Neural cell (in vitro differentiated cells): Measurements from ENCODE around the gene ZNF474. TPM values are rescaled to one million over a fixed set of nuclear protein-coding genes. Genes with fewer than 3 reads are reported as not detected.

Experiments used
- H2AFZ ChIP-seq: fragments of 200-600, 300-800 bp; sonication (generic), shearing (Covaris generic); 2 replicates; pipeline ENCODE4 v1.6.0; 2014; ENCODE audit warnings: low read depth, mild to moderate bottlenecking, antibody characterized with exemption, low read length, moderate library complexity
- H3F3A ChIP-seq: fragments of 200-600 bp; shearing (Covaris generic); 2 replicates; pipeline ENCODE4 v1.6.1; 2016; ENCODE audit warnings: mild to moderate bottlenecking, moderate library complexity, mixed read lengths, antibody characterized with exemption, low read length; ENCODE audit not compliant: insufficient read depth, poor library complexity, severe bottlenecking
- H3K27ac ChIP-seq: fragments of 200-600, 300-800 bp; sonication (generic), shearing (Covaris generic); 2 replicates; pipeline ENCODE4 v1.5.1; 2014; ENCODE audit warnings: mild to moderate bottlenecking, low read length, moderate library complexity
- H3K27me3 ChIP-seq: fragments of 300-800, 200-600 bp; sonication (generic), shearing (Covaris generic); 2 replicates; pipeline ENCODE4 v1.6.0; 2014; ENCODE audit warnings: mild to moderate bottlenecking, low read depth, low read length, moderate library complexity; ENCODE audit not compliant: insufficient read depth
- H3K36me3 ChIP-seq: fragments of 300-800, 200-600 bp; sonication (generic), shearing (Covaris generic); 2 replicates; pipeline ENCODE4 v1.5.1; 2014; ENCODE audit warnings: mild to moderate bottlenecking, antibody characterized with exemption, low read length, moderate library complexity; ENCODE audit not compliant: insufficient read depth
- H3K4me2 ChIP-seq: fragments of 300-800, 200-600 bp; sonication (generic), shearing (Covaris generic); 2 replicates; pipeline ENCODE4 v1.6.0; 2014; ENCODE audit warnings: mild to moderate bottlenecking, low read length
- H3K4me3 ChIP-seq: fragments of 300-800, 200-600 bp; sonication (generic), shearing (Covaris generic); 2 replicates; pipeline ENCODE4 v1.5.1; 2014; ENCODE audit warnings: mild to moderate bottlenecking, low read length, moderate library complexity
- H3K79me2 ChIP-seq: fragments of 200-600 bp; shearing (Covaris generic); replicated peaks from 2 replicates; pipeline ENCODE4 v1.6.0; 2014; ENCODE audit warnings: mild to moderate bottlenecking, low read length, moderate library complexity; ENCODE audit not compliant: insufficient read depth
- H3K9ac ChIP-seq: fragments of 300-800, 200-600 bp; sonication (generic), shearing (Covaris generic); 2 replicates; pipeline ENCODE4 v1.6.1; 2016; ENCODE audit warnings: mild to moderate bottlenecking, low read length, mixed read lengths
- H3K9me2 ChIP-seq: fragments of 200-600 bp; shearing (Covaris generic); 2 replicates; pipeline ENCODE4 v1.6.1; 2016; ENCODE audit warnings: mild to moderate bottlenecking, low read length, mixed read lengths; ENCODE audit not compliant: insufficient read depth
- H3K9me3 ChIP-seq: fragments of 200-600, 300-800 bp; sonication (generic), shearing (Covaris generic); 2 replicates; pipeline ENCODE4 v1.6.1; 2016; ENCODE audit warnings: mild to moderate bottlenecking, mixed run types, low read length, moderate library complexity, mixed read lengths
- H4K20me1 ChIP-seq: fragments of 200-600 bp; shearing (Covaris generic); 2 replicates; pipeline ENCODE4 v1.6.1; 2016; ENCODE audit warnings: mild to moderate bottlenecking, mixed run types; ENCODE audit not compliant: insufficient read depth
- EP300 ChIP-seq: fragments of 450-650 bp; conservative IDR thresholded peaks from 2 replicates; pipeline ENCODE4 v1.6.1; 2014; ENCODE audit warnings: antibody characterized with exemption, mild to moderate bottlenecking, moderate library complexity; ENCODE audit not compliant: poor library complexity, severe bottlenecking
- EZH2 ChIP-seq: fragments of 200-600, 300-800 bp; shearing (Covaris generic), sonication (generic); IDR thresholded peaks from 2 replicates; pipeline ENCODE4 v1.6.1; 2014; ENCODE audit warnings: antibody characterized with exemption, low read length, borderline replicate concordance, mild to moderate bottlenecking; ENCODE audit not compliant: insufficient read depth, poor library complexity, severe bottlenecking
- MXI1 ChIP-seq: fragments of 450-650 bp; conservative IDR thresholded peaks from 2 replicates; pipeline ENCODE4 v1.6.1; 2014; ENCODE audit warnings: antibody characterized with exemption, mild to moderate bottlenecking; ENCODE audit not compliant: poor library complexity, severe bottlenecking
- POLR2AphosphoS5 ChIP-seq: IDR thresholded peaks from 2 replicates; pipeline ENCODE4 v1.6.1; 2012
- RAD21 ChIP-seq: fragments of 450-650 bp; conservative IDR thresholded peaks from 2 replicates; pipeline ENCODE4 v1.6.1; 2014; ENCODE audit warnings: antibody characterized with exemption, mild to moderate bottlenecking, moderate library complexity
- SMC3 ChIP-seq: fragments of 450-650 bp; conservative IDR thresholded peaks from 2 replicates; pipeline ENCODE4 v1.6.1; 2014; ENCODE audit warnings: antibody characterized with exemption, mild to moderate bottlenecking, moderate library complexity; ENCODE audit not compliant: poor library complexity
- TAF1 ChIP-seq: IDR thresholded peaks from 2 replicates; pipeline ENCODE4 v1.6.1; 2012; ENCODE audit warnings: low read depth
- polyA plus RNA-seq: library from polyadenylated mRNA; depleted of rRNA; stranded (reverse); fragments of >200 nt; gene quantifications from 2 replicates; pipeline ENCODE4 v1.2.3, GENCODE V29; 2014
- TF ChIP-seq, protein P1 (sequence below): fragments of 450-650 bp; IDR thresholded peaks from 2 replicates; pipeline ENCODE4 v1.5.1; 2014; ENCODE audit warnings: antibody characterized with exemption, mild to moderate bottlenecking, moderate library complexity; ENCODE audit not compliant: poor library complexity, severe bottlenecking
- TF ChIP-seq, protein P2 (sequence below): IDR thresholded peaks from 2 replicates; pipeline ENCODE4 v1.6.1; 2012; ENCODE audit warnings: borderline replicate concordance

Gene ZNF474
- polyA plus RNA-seq, 1 donor from 2014 or later, result not detected

DNA sequence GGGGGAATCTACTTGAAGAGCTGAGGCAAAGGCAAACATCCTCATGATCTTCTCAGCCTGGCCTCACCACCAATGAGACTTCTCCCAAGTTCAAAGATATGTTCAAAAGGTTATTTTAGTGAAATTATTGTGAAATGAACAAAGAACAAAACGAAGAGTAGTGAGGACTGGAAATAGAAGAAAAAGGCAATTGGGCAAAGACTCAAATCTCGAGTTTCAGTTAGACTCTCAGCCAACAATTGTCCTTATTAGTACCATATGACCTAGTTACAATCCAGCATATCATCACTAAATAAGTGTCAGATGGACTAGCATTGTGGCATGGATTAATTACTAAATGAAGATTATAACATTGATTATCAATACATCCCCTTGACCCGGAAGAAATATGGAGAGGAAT, 9.0 kb downstream of the ZNF474 start:
- Histone ChIP-seq H3K4me3 (no peak overlapping the region), H3K9me3 (peaks cover 4% of the 10 kb centered on the region)
- TF ChIP-seq EZH2 (no peak), EP300 (no peak), POLR2AphosphoS5 (no peak), MXI1 (no peak), RAD21 (no peak), TAF1 (no peak), SMC3 (no peak)
- TF ChIP-seq, protein P1, sequence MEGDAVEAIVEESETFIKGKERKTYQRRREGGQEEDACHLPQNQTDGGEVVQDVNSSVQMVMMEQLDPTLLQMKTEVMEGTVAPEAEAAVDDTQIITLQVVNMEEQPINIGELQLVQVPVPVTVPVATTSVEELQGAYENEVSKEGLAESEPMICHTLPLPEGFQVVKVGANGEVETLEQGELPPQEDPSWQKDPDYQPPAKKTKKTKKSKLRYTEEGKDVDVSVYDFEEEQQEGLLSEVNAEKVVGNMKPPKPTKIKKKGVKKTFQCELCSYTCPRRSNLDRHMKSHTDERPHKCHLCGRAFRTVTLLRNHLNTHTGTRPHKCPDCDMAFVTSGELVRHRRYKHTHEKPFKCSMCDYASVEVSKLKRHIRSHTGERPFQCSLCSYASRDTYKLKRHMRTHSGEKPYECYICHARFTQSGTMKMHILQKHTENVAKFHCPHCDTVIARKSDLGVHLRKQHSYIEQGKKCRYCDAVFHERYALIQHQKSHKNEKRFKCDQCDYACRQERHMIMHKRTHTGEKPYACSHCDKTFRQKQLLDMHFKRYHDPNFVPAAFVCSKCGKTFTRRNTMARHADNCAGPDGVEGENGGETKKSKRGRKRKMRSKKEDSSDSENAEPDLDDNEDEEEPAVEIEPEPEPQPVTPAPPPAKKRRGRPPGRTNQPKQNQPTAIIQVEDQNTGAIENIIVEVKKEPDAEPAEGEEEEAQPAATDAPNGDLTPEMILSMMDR, result no peak
- TF ChIP-seq, protein P2, sequence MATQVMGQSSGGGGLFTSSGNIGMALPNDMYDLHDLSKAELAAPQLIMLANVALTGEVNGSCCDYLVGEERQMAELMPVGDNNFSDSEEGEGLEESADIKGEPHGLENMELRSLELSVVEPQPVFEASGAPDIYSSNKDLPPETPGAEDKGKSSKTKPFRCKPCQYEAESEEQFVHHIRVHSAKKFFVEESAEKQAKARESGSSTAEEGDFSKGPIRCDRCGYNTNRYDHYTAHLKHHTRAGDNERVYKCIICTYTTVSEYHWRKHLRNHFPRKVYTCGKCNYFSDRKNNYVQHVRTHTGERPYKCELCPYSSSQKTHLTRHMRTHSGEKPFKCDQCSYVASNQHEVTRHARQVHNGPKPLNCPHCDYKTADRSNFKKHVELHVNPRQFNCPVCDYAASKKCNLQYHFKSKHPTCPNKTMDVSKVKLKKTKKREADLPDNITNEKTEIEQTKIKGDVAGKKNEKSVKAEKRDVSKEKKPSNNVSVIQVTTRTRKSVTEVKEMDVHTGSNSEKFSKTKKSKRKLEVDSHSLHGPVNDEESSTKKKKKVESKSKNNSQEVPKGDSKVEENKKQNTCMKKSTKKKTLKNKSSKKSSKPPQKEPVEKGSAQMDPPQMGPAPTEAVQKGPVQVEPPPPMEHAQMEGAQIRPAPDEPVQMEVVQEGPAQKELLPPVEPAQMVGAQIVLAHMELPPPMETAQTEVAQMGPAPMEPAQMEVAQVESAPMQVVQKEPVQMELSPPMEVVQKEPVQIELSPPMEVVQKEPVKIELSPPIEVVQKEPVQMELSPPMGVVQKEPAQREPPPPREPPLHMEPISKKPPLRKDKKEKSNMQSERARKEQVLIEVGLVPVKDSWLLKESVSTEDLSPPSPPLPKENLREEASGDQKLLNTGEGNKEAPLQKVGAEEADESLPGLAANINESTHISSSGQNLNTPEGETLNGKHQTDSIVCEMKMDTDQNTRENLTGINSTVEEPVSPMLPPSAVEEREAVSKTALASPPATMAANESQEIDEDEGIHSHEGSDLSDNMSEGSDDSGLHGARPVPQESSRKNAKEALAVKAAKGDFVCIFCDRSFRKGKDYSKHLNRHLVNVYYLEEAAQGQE, result no peak

DNA sequence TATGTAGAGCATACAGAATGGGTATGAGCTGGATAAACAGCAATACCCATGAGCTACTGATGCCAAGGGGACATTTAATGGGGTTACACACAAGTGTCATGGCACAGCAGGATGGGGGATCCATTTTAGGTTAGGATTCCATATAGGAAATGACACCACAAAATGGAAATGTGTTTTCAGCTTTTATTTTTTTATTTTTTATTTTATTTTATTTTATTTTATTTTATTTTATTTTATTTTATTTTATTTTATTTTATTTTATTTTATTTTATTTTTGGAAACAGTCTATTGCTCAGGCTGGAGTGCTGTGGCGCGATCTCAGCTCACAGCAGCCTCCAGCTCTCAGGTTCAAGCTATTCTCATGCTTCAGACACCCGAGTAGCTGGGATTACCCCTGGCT, 11.6 kb downstream of the ZNF474 start:
- Histone ChIP-seq H3K9ac (no peak overlapping the region), H3K4me2 (no peak overlapping the region), H3K36me3 (no peaks in the 10 kb centered on the region), H4K20me1 (no peaks in the 10 kb centered on the region), H3K9me2 (no peaks in the 10 kb centered on the region), H3K79me2 (no peaks in the 10 kb centered on the region), H2AFZ (no peak overlapping the region), H3K9me3 (no peaks in the 10 kb centered on the region), H3K27ac (no peak overlapping the region), H3K4me3 (no peak overlapping the region), H3F3A (no peaks in the 10 kb centered on the region), H3K27me3 (no peaks in the 10 kb centered on the region)
- TF ChIP-seq RAD21 (no peak), TAF1 (no peak), POLR2AphosphoS5 (no peak), EZH2 (no peak), SMC3 (no peak), EP300 (no peak), MXI1 (no peak)
- TF ChIP-seq, protein P2, result no peak
- TF ChIP-seq, protein P1, result no peak

More for the DNA sequence above, 9.0 kb downstream of the ZNF474 start:
- no peak overlapping the region for H3K9ac ChIP-seq
- H3K27ac ChIP-seq, result no peak overlapping the region
- H3K4me2 ChIP-seq, result no peak overlapping the region
- no peaks in the 10 kb centered on the region for H3K9me2 ChIP-seq
- H3F3A ChIP-seq, result no peaks in the 10 kb centered on the region
- H3K79me2 ChIP-seq, result no peaks in the 10 kb centered on the region
- no peak overlapping the region for H2AFZ ChIP-seq
- H4K20me1 ChIP-seq, result no peaks in the 10 kb centered on the region
- no peaks in the 10 kb centered on the region for H3K27me3 ChIP-seq
- H3K36me3 ChIP-seq, result no peaks in the 10 kb centered on the region
